DND-41 (cell line): Measurements from ENCODE around the gene MDP1.
"Not testable (repeated sequence)": the region's sequence is repeated elsewhere in the genome, so short reads cannot be mapped to it uniquely, and the experiment has no call there.

Source experiments
- EZH2 ChIP-seq: IDR thresholded peaks from 3 replicates; pipeline ENCODE4 v1.6.1; 2012; ENCODE audit warnings: borderline replicate concordance, low read depth, mild to moderate bottlenecking, moderate library complexity, low read length, inconsistent platforms; ENCODE audit not compliant: severe bottlenecking
- TF ChIP-seq, protein P1 (sequence below): IDR thresholded peaks from 2 replicates; pipeline ENCODE4 v1.5.1; 2012; ENCODE audit warnings: borderline replicate concordance, low read length, moderate library complexity, mild to moderate bottlenecking; ENCODE audit not compliant: poor library complexity, severe bottlenecking; ENCODE audit errors: extremely low read depth

DNA sequence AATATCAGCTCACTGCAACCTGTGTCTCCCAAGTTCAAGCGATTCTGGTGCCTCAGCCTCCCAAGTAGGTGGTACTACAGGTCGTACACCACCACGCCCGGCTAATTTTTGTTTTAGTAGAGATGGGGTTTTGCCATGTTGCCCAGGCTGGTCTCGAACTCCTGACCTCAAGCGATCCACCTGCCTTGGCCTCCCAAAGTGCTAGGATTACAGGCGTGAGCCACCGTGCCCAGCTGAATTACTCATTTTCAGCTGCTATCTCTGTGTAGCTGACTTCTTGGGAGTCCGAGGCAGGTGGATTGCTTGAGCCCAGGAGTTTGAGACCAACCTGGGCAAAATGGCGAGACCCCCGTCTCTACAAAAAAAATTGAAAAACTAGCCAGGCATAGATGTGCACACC, 29.5 kb upstream of the MDP1 start:
- TF ChIP-seq, protein P1, sequence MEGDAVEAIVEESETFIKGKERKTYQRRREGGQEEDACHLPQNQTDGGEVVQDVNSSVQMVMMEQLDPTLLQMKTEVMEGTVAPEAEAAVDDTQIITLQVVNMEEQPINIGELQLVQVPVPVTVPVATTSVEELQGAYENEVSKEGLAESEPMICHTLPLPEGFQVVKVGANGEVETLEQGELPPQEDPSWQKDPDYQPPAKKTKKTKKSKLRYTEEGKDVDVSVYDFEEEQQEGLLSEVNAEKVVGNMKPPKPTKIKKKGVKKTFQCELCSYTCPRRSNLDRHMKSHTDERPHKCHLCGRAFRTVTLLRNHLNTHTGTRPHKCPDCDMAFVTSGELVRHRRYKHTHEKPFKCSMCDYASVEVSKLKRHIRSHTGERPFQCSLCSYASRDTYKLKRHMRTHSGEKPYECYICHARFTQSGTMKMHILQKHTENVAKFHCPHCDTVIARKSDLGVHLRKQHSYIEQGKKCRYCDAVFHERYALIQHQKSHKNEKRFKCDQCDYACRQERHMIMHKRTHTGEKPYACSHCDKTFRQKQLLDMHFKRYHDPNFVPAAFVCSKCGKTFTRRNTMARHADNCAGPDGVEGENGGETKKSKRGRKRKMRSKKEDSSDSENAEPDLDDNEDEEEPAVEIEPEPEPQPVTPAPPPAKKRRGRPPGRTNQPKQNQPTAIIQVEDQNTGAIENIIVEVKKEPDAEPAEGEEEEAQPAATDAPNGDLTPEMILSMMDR = not testable (repeated sequence)
- not testable (repeated sequence) for TF ChIP-seq EZH2
